ENCODE data around the gene BARD1.

- TF ChIP-seq, protein P1, sequence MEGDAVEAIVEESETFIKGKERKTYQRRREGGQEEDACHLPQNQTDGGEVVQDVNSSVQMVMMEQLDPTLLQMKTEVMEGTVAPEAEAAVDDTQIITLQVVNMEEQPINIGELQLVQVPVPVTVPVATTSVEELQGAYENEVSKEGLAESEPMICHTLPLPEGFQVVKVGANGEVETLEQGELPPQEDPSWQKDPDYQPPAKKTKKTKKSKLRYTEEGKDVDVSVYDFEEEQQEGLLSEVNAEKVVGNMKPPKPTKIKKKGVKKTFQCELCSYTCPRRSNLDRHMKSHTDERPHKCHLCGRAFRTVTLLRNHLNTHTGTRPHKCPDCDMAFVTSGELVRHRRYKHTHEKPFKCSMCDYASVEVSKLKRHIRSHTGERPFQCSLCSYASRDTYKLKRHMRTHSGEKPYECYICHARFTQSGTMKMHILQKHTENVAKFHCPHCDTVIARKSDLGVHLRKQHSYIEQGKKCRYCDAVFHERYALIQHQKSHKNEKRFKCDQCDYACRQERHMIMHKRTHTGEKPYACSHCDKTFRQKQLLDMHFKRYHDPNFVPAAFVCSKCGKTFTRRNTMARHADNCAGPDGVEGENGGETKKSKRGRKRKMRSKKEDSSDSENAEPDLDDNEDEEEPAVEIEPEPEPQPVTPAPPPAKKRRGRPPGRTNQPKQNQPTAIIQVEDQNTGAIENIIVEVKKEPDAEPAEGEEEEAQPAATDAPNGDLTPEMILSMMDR (conservative IDR thresholded peaks at IDR 0.05 in 1 of 2, IDR thresholded peaks at IDR 0.05 in 1 of 2; ENCODE audit: low read depth in 1 of 2, low read length in 2 of 2): no peak
- TF ChIP-seq EZH2 (IDR thresholded peaks at IDR 0.05; ENCODE audit: low read length, missing control alignments): no peak
These were observed 34.3 kb upstream of the BARD1 start for GRCh38 chr2:214843823-214844222.

Data from fibroblast of lung (primary cell).